Stimulated activated CD4-positive, alpha-beta T cell treated with anti-CD3 and anti-CD28 coated beads, Interleukin-4, amount 100 ng/mL, for 4 hours (primary cell): Measurements from ENCODE around the gene VSIG10L.

Experiments used
- DNase-seq, 2 experiments: peaks; one replicate each; pipeline ENCODE4 v3.0.0-alpha.2; 2020

Gene VSIG10L

GRCh38 chr19:51337861-51338562, 3.9 kb downstream of the VSIG10L start:
- no peak for DNase-seq

GRCh38 chr19:51337141-51337860, 4.6 kb downstream of the VSIG10L start:
- no peak for DNase-seq

- no peak for DNase-seq
Measured at GRCh38 chr19:51333836-51334460, 8.0 kb downstream of the VSIG10L start.

- no peak for DNase-seq
Measured at GRCh38 chr19:51331716-51332115, 10.2 kb downstream of the VSIG10L start.

- DNase-seq, result no peak
Measured at GRCh38 chr19:51331193-51331592, 10.7 kb downstream of the VSIG10L start.

GRCh38 chr19:51330366-51330765, 11.6 kb downstream of the VSIG10L start:
- DNase-seq, result no peak

- DNase-seq, result no peak
Measured at GRCh38 chr19:51329411-51329810, 12.5 kb downstream of the VSIG10L start.

GRCh38 chr19:51327066-51328001, 14.6 kb downstream of the VSIG10L start:
- DNase-seq, result peak; percentile 27 to 50

- DNase-seq, result no peak
Measured at GRCh38 chr19:51326216-51327065, 15.5 kb downstream of the VSIG10L start.

GRCh38 chr19:51325161-51325976, 16.6 kb downstream of the VSIG10L start:
- no peak for DNase-seq

- no peak for DNase-seq
Measured at GRCh38 chr19:51324167-51324481, 17.8 kb downstream of the VSIG10L start.

- no peak for DNase-seq
Measured at GRCh38 chr19:51323481-51324166, 18.3 kb downstream of the VSIG10L start.

- no peak for DNase-seq
Measured at GRCh38 chr19:51321799-51322198, 20.1 kb downstream of the VSIG10L start.

GRCh38 chr19:51320280-51320657, 21.7 kb downstream of the VSIG10L start:
- DNase-seq, result no peak

- no peak for DNase-seq
Measured at GRCh38 chr19:51319649-51320279, 22.2 kb downstream of the VSIG10L start.

- no peak for DNase-seq
Measured at GRCh38 chr19:51318687-51319648, 23.0 kb downstream of the VSIG10L start.

GRCh38 chr19:51317968-51318367, 24.0 kb downstream of the VSIG10L start:
- DNase-seq, result no peak

- DNase-seq, result no peak
Measured at GRCh38 chr19:51317376-51317775, 24.6 kb downstream of the VSIG10L start.

- DNase-seq, result no peak
Measured at GRCh38 chr19:51316688-51317087, 25.3 kb downstream of the VSIG10L start.
